Left ventricle myocardium inferior (tissue), 1 donor: Measurements from ENCODE around the gene RGS8. TPM values are rescaled to one million over a fixed set of nuclear protein-coding genes. Genes with fewer than 3 reads are reported as not detected.

Experiments used
- DNase-seq: peaks from one replicate; pipeline ENCODE4 v3.0.0-alpha.2; 2020
- H3K27ac ChIP-seq: fragments of 200-600 bp; replicated peaks from 2 replicates; pipeline ENCODE4 v1.8.0; 2021
- H3K27me3 ChIP-seq: fragments of 200-600 bp; 2 replicates; pipeline ENCODE4 v1.8.0; 2021; ENCODE audit warnings: low read depth
- H3K36me3 ChIP-seq: fragments of 200-600 bp; 2 replicates; pipeline ENCODE4 v1.8.0; 2021
- H3K4me1 ChIP-seq: fragments of 200-600 bp; 2 replicates; pipeline ENCODE4 v1.8.0; 2021
- H3K4me3 ChIP-seq: fragments of 200-600 bp; 2 replicates; pipeline ENCODE4 v1.8.0; 2021; ENCODE audit warnings: mild to moderate bottlenecking, moderate library complexity
- H3K9me3 ChIP-seq: fragments of 200-600 bp; replicated peaks from 2 replicates; pipeline ENCODE4 v1.8.0; 2021
- CTCF ChIP-seq: fragments of 200-600 bp; IDR thresholded peaks from 2 replicates; pipeline ENCODE4 v1.8.0; 2021; ENCODE audit warnings: antibody characterized with exemption, mild to moderate bottlenecking, borderline replicate concordance
- intact Hi-C: fragments of 100-400 bp; cut with micrococcal nuclease; formaldehyde crosslinking; loops from one replicate; pipeline ENCODE4 v1.11.0; 2022
- total RNA-seq: library from RNA; stranded (reverse); fragmentation: NEBNext Ultra II Directional; extraction: Animal tissue kit (Norgen Biotek cat#: 25700); gene quantifications from one replicate; pipeline ENCODE4 v1.2.1, GENCODE V29; 2021
- donor health status: DM: no; HTN: yes; CAD: no; lungs with severe emphysema.

The RGS8 gene
- total RNA-seq, 1 donor from 2014 or later, result 0.05 TPM

- H3K27me3 ChIP-seq, result peaks cover 11% of the 10 kb centered on the region
- no peak for TF ChIP-seq CTCF
- no peak for DNase-seq
Measured at GRCh38 chr1:182671750-182672486, 12.5 kb downstream of the RGS8 start.

DNA sequence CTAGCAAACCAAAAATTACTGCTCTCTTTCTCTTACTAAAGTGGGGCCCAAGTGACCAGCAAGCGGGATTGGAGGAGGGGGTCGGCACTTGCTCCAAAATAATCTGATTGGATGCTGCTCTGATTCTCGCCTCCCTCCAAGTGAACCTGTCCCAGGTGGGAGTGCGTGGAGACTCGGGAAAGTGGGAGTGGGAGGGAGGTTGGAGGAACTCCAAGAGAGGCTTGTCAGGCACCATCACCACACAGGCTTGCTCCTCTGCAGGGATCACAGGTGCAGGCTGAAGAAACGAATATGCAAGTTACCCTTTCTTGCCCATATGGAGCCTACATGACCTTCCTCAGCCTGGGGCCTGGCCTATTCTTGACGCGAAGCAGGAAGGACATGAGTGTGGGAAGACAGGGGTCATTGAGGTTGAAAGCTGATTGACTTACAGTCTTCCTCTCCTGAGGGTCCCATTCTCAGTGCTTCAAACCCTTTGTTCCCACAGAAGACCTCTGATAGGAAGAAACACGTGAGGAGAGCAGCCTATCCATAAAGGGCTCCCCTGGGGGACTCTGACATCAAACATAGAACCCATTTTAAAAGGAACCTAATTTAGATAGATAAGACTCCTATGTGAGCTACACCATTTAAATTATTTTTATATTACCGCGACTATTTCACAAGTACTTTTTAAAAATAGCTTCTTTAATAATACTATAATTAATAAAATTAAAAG lies 14.2 kb downstream of the RGS8 start:
- Histone ChIP-seq H3K36me3 (no peaks in the 10 kb centered on the region), H3K27ac (no peak overlapping the region), H3K4me3 (no peak overlapping the region), H3K27me3 (peaks cover 11% of the 10 kb centered on the region), H3K4me1 (peaks cover 15% of the 10 kb centered on the region), H3K9me3 (no peaks in the 10 kb centered on the region)
- DNase-seq, result no peak
- no peak for TF ChIP-seq CTCF
- intact Hi-C loops, result no loop called here

More at GRCh38 chr1:182671750-182672486, 12.5 kb downstream of the RGS8 start:
- H3K36me3 ChIP-seq, result no peaks in the 10 kb centered on the region
- no peaks in the 10 kb centered on the region for H3K9me3 ChIP-seq
- no peak overlapping the region for H3K4me3 ChIP-seq
- H3K4me1 ChIP-seq, result peaks cover 32% of the 10 kb centered on the region
- no peak overlapping the region for H3K27ac ChIP-seq
- intact Hi-C loops, result no loop called here

- H3K4me3 ChIP-seq, result no peak overlapping the region
- no peaks in the 10 kb centered on the region for H3K9me3 ChIP-seq
- no peaks in the 10 kb centered on the region for H3K36me3 ChIP-seq
- TF ChIP-seq CTCF, result no peak
- peaks cover 10% of the 10 kb centered on the region for H3K4me1 ChIP-seq
- intact Hi-C loops, result no loop called here
- peaks cover 11% of the 10 kb centered on the region for H3K27me3 ChIP-seq
- DNase-seq, result no peak
- no peak overlapping the region for H3K27ac ChIP-seq
Measured at GRCh38 chr1:182669266-182669665, 15.1 kb downstream of the RGS8 start.

DNA sequence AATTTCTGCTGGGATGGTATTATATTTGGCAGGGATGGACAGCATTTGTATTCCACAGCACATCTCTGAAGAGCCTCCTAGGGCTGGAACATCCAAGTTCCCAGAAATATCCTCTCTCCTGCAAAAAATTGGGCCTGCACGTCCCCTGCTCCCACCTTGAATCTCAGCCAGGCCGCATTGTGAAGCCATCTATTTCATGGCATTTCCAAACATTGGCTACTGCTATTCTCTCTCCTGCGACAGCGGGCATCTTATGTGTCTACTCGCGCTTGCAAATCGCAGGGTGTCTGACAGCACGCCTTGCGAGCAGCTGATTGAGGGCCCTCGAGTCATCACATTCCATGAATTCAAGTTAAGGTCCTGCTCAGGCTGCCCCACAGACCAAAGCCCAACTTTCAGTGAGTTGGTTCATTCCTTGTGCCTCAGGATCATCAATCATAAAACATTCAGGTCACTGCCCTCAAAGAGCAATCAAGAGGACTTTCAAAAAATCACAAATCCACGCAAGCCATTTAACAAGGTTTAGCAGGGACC lies 15.8 kb downstream of the RGS8 start:
- no peak overlapping the region for H3K4me3 ChIP-seq
- H3K27me3 ChIP-seq, result peaks cover 11% of the 10 kb centered on the region
- H3K4me1 ChIP-seq, result peaks cover 4% of the 10 kb centered on the region
- no peaks in the 10 kb centered on the region for H3K36me3 ChIP-seq
- DNase-seq, result no peak
- intact Hi-C loops, result no loop called here
- H3K9me3 ChIP-seq, result no peaks in the 10 kb centered on the region
- H3K27ac ChIP-seq, result no peak overlapping the region
- no peak for TF ChIP-seq CTCF

GRCh38 chr1:182667848-182668505 lies 16.4 kb downstream of the RGS8 start:
- no peak overlapping the region for H3K4me3 ChIP-seq
- TF ChIP-seq CTCF, result no peak
- intact Hi-C loops, result no loop called here
- no peaks in the 10 kb centered on the region for H3K9me3 ChIP-seq
- DNase-seq, result no peak
- H3K4me1 ChIP-seq, result peaks cover 4% of the 10 kb centered on the region
- H3K36me3 ChIP-seq, result no peaks in the 10 kb centered on the region
- H3K27me3 ChIP-seq, result peaks cover 11% of the 10 kb centered on the region
- H3K27ac ChIP-seq, result no peak overlapping the region
